ENCODE data around the gene IFT172.
"Not testable (repeated sequence)": the region's sequence is repeated elsewhere in the genome, so short reads cannot be mapped to it uniquely, and the experiment has no call there.

IFT172 gene

GRCh38 chr2:27489498-27490397, at the start of gene IFT172:
Gene IFT172, minus strand, starts transcription at chr2:27489743. Its CDS starts 90 bp downstream, at chr2:27489653.
- DNase-seq, result peak; percentile 97

GRCh38 chr2:27538839-27539450, 49.4 kb upstream of the IFT172 start:
- DNase-seq, result not testable (repeated sequence)

GRCh38 chr2:27537287-27537686, 47.7 kb upstream of the IFT172 start:
- DNase-seq, result no peak

GRCh38 chr2:27531983-27532382, 42.4 kb upstream of the IFT172 start:
- no peak for DNase-seq

GRCh38 chr2:27527182-27527581, 37.6 kb upstream of the IFT172 start:
- DNase-seq, result no peak

- no peak for DNase-seq
Measured at GRCh38 chr2:27522400-27522945, 32.9 kb upstream of the IFT172 start.

- no peak for DNase-seq
Measured at GRCh38 chr2:27520316-27520715, 30.8 kb upstream of the IFT172 start.

GRCh38 chr2:27518782-27519113, 29.2 kb upstream of the IFT172 start:
- no peak for DNase-seq

- no peak for DNase-seq
Measured at GRCh38 chr2:27518113-27518781, 28.7 kb upstream of the IFT172 start.

GRCh38 chr2:27509326-27509725, 19.8 kb upstream of the IFT172 start:
- DNase-seq, result no peak

GRCh38 chr2:27507293-27507692, 17.8 kb upstream of the IFT172 start:
- no peak for DNase-seq

- no peak for DNase-seq
Measured at GRCh38 chr2:27506587-27506986, 17.0 kb upstream of the IFT172 start.

- DNase-seq, result no peak
Measured at GRCh38 chr2:27502142-27502541, 12.6 kb upstream of the IFT172 start.

- DNase-seq, result no peak
Measured at GRCh38 chr2:27501042-27501441, 11.5 kb upstream of the IFT172 start.

GRCh38 chr2:27498975-27499374, 9.4 kb upstream of the IFT172 start:
- no peak for DNase-seq

GRCh38 chr2:27497288-27497627, 7.7 kb upstream of the IFT172 start:
- no peak for DNase-seq

GRCh38 chr2:27496357-27497287, 7.1 kb upstream of the IFT172 start, which contains the start of gene GCKR:
Gene GCKR, plus strand, starts transcription at chr2:27496839. Its CDS starts 66 bp downstream, at chr2:27496905.
- DNase-seq, result no peak

GRCh38 chr2:27495840-27496356, 6.4 kb upstream of the IFT172 start:
- DNase-seq, result no peak

GRCh38 chr2:27494944-27495554, 5.5 kb upstream of the IFT172 start, which contains the start of gene FNDC4:
Gene FNDC4, minus strand, starts transcription at chr2:27495200. Its CDS starts 521 bp downstream, at chr2:27494679.
- no peak for DNase-seq

GRCh38 chr2:27494284-27494943, 4.9 kb upstream of the IFT172 start:
- no peak for DNase-seq

- no peak for DNase-seq
Measured at GRCh38 chr2:27493948-27494283, 4.4 kb upstream of the IFT172 start.
